ENCODE data around the gene ARSB.

DNA sequence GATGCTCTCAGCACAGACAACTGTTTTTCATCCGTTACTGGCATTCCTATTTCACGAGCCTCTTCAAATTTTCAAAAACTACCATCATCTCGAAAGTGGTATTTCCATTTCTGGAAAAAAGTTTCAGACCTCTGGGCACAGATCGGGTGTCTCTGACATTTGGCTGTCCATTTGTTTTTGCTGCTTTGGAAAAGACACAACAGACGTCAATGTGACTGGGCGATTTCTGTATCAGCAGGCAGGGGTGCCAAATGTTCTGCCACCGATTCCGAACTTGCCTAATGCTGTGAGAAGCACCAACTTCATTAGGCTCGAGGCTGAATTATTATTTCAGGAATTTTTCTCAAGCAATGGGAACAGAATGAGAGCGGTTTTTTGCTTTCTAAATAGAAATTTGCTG, 105.6 kb downstream of the ARSB start:
- TF ChIP-seq SMC3 (IDR thresholded peaks at IDR 0.05) (no peak), RAD21 (conservative IDR thresholded peaks at IDR 0.05 in 1 of 2, IDR thresholded peaks at IDR 0.05 in 1 of 2) (no peak), ESRRA (IDR thresholded peaks at IDR 0.05; ENCODE audit: borderline replicate concordance, low read length) (no peak), MAFK (IDR thresholded peaks at IDR 0.05; ENCODE audit: partially characterized antibody) (no peak)

Data from A549 (cell line).